ENCODE results near the gene SPRY4.

SPRY4 gene

GRCh38 chr5:142323480-142324135 is 1.2 kb downstream of the SPRY4 start:
- Mint-ChIP-seq H3K36me3 (ENCODE audit: low read depth) (no peaks in the 10 kb centered on the region), H3K27me3 (peaks cover 56% of the 10 kb centered on the region), H3K9me3 (no peaks in the 10 kb centered on the region), H3K27ac (no peak overlapping the region), H3K4me1 (ENCODE audit: low read depth) (peaks cover 56% of the 10 kb centered on the region), H3K4me3 (peak overlapping the region; percentile 85)

DNA sequence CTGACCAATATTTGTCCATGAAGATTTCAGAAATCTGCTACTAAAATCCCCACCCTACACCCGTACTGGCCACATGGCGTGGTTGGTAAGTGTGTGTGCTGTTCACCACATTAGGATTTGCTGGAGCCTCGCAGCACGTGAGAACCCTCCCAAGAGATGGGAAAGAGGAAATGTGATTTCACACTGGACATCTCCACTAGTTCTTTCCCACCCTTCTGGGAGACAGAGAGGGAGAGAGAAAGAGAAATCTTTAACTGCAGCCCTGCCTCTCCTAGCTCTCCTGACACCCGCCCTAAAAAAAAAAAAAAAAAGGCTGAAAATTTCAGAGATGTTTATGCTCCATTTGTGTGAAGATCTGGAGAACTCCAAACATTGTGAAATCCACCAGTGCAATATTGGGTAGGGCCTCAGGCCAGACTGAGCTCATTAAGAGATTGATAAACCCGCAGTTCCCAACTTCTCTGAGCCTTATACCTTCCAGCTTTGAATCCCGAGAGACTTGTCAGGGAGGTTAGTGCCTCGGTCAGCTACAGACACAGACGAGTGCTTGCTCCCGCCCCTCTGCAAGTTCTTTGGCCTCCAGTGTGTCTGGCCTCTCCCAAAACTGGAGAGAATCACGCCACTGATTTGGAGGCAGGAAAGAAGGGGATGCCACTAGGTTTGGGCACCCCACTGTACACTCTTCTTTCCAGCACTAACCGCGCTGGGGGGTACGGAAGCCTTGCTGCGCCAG is 1.9 kb downstream of the SPRY4 start:
- H3K27ac Mint-ChIP-seq, result no peak overlapping the region
- peaks cover 56% of the 10 kb centered on the region for H3K4me1 Mint-ChIP-seq (ENCODE audit: low read depth)
- H3K4me3 Mint-ChIP-seq, result peak overlapping the region; percentile 85
- no peaks in the 10 kb centered on the region for H3K9me3 Mint-ChIP-seq
- peaks cover 54% of the 10 kb centered on the region for H3K27me3 Mint-ChIP-seq
- H3K36me3 Mint-ChIP-seq (ENCODE audit: low read depth), result no peaks in the 10 kb centered on the region

DNA sequence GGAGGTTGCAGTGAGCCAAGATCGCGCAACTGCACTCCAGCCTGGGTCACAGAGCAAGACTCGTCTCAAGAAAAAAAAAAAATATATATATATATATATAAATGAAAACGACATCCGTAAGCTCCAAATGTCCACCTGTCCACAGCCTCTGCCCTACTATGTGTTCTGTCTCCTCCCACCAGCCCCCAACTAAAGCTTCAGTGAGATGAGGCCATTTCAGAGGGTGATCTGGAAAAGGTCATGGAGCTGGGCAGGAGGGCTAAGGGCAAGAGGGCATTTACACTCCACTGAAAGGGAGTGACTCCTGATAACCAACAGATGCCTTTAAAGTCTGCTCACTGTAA is 2.4 kb downstream of the SPRY4 start:
- Mint-ChIP-seq H3K36me3 (ENCODE audit: low read depth) (no peaks in the 10 kb centered on the region), H3K9me3 (no peaks in the 10 kb centered on the region), H3K4me1 (ENCODE audit: low read depth) (peaks cover 56% of the 10 kb centered on the region), H3K27ac (no peak overlapping the region), H3K4me3 (no peak overlapping the region), H3K27me3 (peaks cover 49% of the 10 kb centered on the region)

DNA sequence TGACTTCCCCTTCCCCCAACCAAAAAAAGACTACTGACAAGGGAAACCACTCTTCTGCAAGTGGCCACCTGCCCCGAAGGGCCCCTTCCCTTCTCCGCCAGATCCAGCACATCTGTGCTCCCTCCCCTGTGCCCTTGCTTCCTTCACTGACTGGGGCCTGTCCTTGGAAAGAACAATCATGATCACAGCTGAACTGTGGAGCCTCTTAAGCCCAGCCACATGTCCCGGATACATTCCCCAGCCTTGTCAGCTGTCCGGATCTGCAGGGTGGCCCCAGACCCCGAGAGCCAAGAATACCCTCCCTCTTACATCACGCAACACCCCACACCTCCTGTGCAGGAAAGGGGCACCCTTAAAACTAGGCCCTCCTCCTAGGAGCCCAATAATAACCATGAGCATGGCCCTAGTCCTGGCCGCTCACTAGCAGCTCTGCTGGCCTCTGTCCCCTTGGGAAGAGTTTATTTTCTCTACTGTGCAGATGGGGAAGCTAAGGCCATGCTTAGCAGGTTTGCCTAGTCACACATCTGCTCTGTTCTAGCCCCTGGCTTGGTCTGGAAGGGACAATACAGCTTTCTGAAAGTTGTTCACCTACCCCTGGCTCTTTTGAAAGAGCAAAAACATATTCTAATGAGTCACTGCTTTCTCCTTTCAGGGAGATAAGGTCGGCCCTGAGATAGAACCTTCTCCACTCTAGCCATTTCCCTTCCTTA is 3.8 kb downstream of the SPRY4 start:
- Mint-ChIP-seq H3K36me3 (ENCODE audit: low read depth) (no peaks in the 10 kb centered on the region), H3K9me3 (no peaks in the 10 kb centered on the region), H3K4me1 (ENCODE audit: low read depth) (peaks cover 54% of the 10 kb centered on the region), H3K27me3 (peaks cover 40% of the 10 kb centered on the region), H3K4me3 (no peak overlapping the region), H3K27ac (no peak overlapping the region)

DNA sequence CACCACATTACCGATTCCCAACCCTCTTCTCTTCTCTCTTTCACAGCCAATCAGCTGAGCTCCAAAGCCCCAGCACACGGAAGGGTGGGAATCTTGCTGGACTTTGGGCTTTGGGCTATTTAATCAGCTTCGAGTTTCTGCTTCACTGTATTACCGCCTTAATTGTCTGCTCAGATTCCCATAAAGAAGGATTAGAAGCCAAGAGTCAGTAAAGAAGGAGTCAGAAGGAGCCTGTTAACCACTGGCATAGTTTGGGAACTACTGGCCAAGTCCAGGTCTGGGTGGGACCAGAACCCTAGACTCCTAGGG is 4.4 kb downstream of the SPRY4 start:
- Mint-ChIP-seq H3K27ac (no peak overlapping the region), H3K4me1 (ENCODE audit: low read depth) (peaks cover 56% of the 10 kb centered on the region), H3K27me3 (peaks cover 42% of the 10 kb centered on the region), H3K4me3 (no peak overlapping the region), H3K36me3 (ENCODE audit: low read depth) (no peaks in the 10 kb centered on the region), H3K9me3 (no peaks in the 10 kb centered on the region)

GRCh38 chr5:142319560-142320429 is 5.0 kb downstream of the SPRY4 start:
- H3K4me3 Mint-ChIP-seq, result no peak overlapping the region
- H3K9me3 Mint-ChIP-seq, result no peaks in the 10 kb centered on the region
- no peaks in the 10 kb centered on the region for H3K36me3 Mint-ChIP-seq (ENCODE audit: low read depth)
- peaks cover 42% of the 10 kb centered on the region for H3K27me3 Mint-ChIP-seq
- H3K27ac Mint-ChIP-seq, result no peak overlapping the region
- peaks cover 54% of the 10 kb centered on the region for H3K4me1 Mint-ChIP-seq (ENCODE audit: low read depth)

DNA sequence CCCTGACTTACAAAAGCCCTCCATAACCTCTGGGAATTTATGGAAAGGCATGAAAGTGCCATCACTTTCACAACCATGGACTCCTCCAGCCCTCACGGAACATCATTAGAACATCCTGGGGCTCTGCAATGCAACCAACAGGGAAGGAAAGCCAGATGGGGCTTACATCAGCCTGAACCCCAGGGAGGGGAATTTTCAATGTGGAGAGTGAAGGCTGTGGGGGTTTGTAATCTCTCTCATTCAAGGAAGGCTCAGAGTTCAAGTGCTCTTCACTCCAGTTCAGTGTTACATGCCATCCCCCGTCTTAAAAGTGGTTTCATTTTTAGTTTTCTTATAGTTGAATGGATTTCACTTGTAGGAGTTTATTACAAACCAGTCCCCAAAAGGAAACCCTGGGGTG is 5.7 kb downstream of the SPRY4 start:
- H3K36me3 Mint-ChIP-seq (ENCODE audit: low read depth), result no peaks in the 10 kb centered on the region
- no peaks in the 10 kb centered on the region for H3K9me3 Mint-ChIP-seq
- H3K27me3 Mint-ChIP-seq, result peaks cover 42% of the 10 kb centered on the region
- H3K4me1 Mint-ChIP-seq (ENCODE audit: low read depth), result peaks cover 52% of the 10 kb centered on the region
- no peak overlapping the region for H3K27ac Mint-ChIP-seq
- no peak overlapping the region for H3K4me3 Mint-ChIP-seq

DNA sequence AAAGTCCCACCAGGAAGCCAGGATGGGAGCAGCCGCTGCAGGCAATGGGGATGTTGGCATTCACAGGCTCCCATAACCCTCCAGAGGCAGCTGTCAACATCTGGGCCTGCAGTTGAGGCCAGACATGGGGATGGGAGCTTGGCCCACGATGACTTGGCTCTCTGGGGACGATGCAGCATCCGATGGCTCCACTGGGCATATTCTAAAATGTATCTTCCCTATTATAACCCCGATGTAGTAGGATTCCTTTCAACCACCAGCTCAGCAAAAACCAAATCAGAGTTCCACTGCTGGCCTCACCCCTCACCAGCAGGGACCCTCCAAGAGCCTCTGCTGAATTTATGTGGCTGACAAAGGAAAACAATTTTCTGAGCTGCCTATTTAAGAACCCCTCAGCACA is 7.1 kb downstream of the SPRY4 start:
- H3K27me3 Mint-ChIP-seq, result peaks cover 28% of the 10 kb centered on the region
- H3K27ac Mint-ChIP-seq, result no peak overlapping the region
- H3K4me1 Mint-ChIP-seq (ENCODE audit: low read depth), result peaks cover 41% of the 10 kb centered on the region
- H3K4me3 Mint-ChIP-seq, result no peak overlapping the region
- H3K36me3 Mint-ChIP-seq (ENCODE audit: low read depth), result no peaks in the 10 kb centered on the region
- H3K9me3 Mint-ChIP-seq, result no peaks in the 10 kb centered on the region

DNA sequence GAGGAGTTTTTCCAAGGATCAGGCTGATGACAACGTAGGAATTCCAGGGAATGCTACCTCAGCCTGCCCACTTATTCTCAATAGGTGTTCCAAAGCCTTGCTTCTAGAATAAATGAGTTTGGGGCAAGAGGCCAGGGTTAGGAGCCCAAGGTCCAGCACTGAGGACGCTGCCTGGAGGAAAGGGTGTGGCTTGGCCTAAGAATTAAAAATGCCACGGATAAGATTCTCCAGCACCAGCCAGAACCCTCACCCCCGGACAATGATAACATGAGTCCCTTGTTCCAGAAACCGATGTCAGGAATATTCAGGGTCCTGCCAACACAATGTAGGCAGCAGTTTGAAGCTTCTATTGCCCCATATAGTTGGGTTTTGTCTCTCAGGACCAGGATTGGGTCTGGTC is 7.6 kb downstream of the SPRY4 start:
- Mint-ChIP-seq H3K27ac (no peak overlapping the region), H3K9me3 (no peaks in the 10 kb centered on the region), H3K27me3 (peaks cover 25% of the 10 kb centered on the region), H3K4me3 (no peak overlapping the region), H3K36me3 (ENCODE audit: low read depth) (no peaks in the 10 kb centered on the region), H3K4me1 (ENCODE audit: low read depth) (peaks cover 39% of the 10 kb centered on the region)

DNA sequence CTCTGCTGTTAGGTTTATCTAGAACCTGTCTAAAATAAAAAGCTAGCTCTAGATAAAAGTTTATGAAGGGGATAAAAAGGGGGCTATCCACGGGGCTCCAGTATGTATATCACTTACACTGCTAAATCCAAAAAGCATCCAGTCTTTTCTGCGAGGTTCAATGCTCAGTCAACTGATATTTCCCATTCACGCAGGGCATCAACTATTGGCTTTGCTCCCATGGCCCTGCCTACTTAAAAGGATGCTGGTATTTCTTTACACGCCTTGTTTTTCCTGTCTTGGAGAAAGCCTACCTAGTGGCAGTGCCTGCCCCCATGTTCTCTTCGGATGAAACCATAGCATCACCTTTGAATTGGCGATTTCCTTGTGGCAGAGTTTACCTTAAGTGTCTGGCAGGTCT is 8.1 kb downstream of the SPRY4 start:
- Mint-ChIP-seq H3K27ac (no peak overlapping the region), H3K9me3 (no peaks in the 10 kb centered on the region), H3K36me3 (ENCODE audit: low read depth) (no peaks in the 10 kb centered on the region), H3K4me3 (no peak overlapping the region), H3K4me1 (ENCODE audit: low read depth) (peaks cover 39% of the 10 kb centered on the region), H3K27me3 (peaks cover 21% of the 10 kb centered on the region)

- peaks cover 34% of the 10 kb centered on the region for H3K4me1 Mint-ChIP-seq (ENCODE audit: low read depth)
- H3K27ac Mint-ChIP-seq, result no peak overlapping the region
- peaks cover 15% of the 10 kb centered on the region for H3K27me3 Mint-ChIP-seq
- no peaks in the 10 kb centered on the region for H3K9me3 Mint-ChIP-seq
- no peak overlapping the region for H3K4me3 Mint-ChIP-seq
- no peaks in the 10 kb centered on the region for H3K36me3 Mint-ChIP-seq (ENCODE audit: low read depth)
Measured at GRCh38 chr5:142316051-142316450, 8.8 kb downstream of the SPRY4 start.

GRCh38 chr5:142315096-142315900 is 9.5 kb downstream of the SPRY4 start:
- Mint-ChIP-seq H3K9me3 (no peaks in the 10 kb centered on the region), H3K4me1 (ENCODE audit: low read depth) (peaks cover 26% of the 10 kb centered on the region), H3K27ac (no peak overlapping the region), H3K36me3 (ENCODE audit: low read depth) (no peaks in the 10 kb centered on the region), H3K4me3 (no peak overlapping the region), H3K27me3 (peaks cover 8% of the 10 kb centered on the region)

DNA sequence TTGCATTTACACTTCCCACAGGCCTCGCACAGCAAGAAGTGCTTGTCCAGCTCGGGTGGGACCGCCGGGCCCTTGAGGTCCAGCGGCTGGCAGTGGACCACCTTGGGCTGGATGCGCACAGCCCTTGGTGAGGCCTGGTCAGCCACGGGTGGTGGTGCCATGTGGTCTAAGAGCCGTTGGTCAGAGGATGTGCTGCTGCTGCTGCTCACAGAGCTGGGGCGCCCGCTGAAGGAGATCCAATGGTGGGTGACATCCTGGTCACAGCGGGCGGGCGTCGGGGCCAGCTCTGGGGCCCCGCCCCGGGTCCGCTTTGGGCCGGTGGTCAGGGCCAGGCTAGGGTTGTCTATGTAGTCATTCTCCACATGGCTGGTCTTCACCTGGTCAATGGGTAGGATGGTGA is 10.2 kb downstream of the SPRY4 start:
- Mint-ChIP-seq H3K4me3 (no peak overlapping the region), H3K9me3 (no peaks in the 10 kb centered on the region), H3K4me1 (ENCODE audit: low read depth) (peaks cover 26% of the 10 kb centered on the region), H3K36me3 (ENCODE audit: low read depth) (no peaks in the 10 kb centered on the region), H3K27me3 (peaks cover 6% of the 10 kb centered on the region), H3K27ac (no peak overlapping the region)

DNA sequence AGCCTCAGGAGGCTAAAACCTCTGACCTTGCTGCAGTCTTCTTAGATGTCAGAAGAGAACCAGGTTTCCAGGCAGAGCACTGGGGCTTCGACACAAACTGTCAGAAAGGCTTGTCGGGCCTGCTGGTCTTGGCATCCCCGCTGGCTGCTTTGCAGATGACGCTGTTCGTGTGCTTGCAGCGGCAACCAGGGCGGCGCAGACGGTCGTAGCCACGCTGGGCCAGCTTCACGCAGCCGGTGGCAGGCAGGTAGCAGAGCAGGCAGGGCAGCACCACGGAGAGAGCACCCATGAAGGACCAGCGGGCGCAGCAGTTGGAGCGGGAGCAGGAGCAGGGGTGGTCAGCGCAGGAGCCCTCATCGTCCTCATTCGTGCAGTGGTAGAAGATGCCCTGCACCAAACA is 10.7 kb downstream of the SPRY4 start:
- no peak overlapping the region for H3K4me3 Mint-ChIP-seq
- H3K27me3 Mint-ChIP-seq, result peaks cover 6% of the 10 kb centered on the region
- no peaks in the 10 kb centered on the region for H3K36me3 Mint-ChIP-seq (ENCODE audit: low read depth)

More for the DNA sequence above, 10.7 kb downstream of the SPRY4 start:
- Mint-ChIP-seq H3K4me1 (ENCODE audit: low read depth) (peaks cover 23% of the 10 kb centered on the region), H3K9me3 (no peaks in the 10 kb centered on the region), H3K27ac (no peak overlapping the region)

Measured in stimulated activated naive CD8-positive, alpha-beta T cell treated with anti-CD3 and anti-CD28 coated beads, Interleukin-15, Interleukin-2, amounts not matched to agents 100 ng/mL and 50 ng/mL, for 24 hours (primary cell).